H1 (cell line): ENCODE data around the gene SHISAL1. TPM values are rescaled to one million over a fixed set of nuclear protein-coding genes. Genes with fewer than 3 reads are reported as not detected.

Experiments
- BCL11A ChIP-seq, 2 experiments: IDR thresholded peaks; one replicate each; pipeline ENCODE4 v1.6.1; 2011; ENCODE audit warnings: low read depth in 2 of 2, low read length in 2 of 2, mild to moderate bottlenecking in 2 of 2
- CHD7 ChIP-seq: fragments of 300-600 bp; sonication (generic); IDR thresholded peaks from 2 replicates; pipeline ENCODE4 v1.7.1; 2012; ENCODE audit warnings: low read length, moderate library complexity, mild to moderate bottlenecking, inconsistent platforms; ENCODE audit not compliant: insufficient replicate concordance
- KDM4A ChIP-seq: IDR thresholded peaks from one replicate; pipeline ENCODE4 v1.7.1; 2012; ENCODE audit warnings: low read depth, mild to moderate bottlenecking, moderate library complexity, low read length, inconsistent platforms; ENCODE audit not compliant: severe bottlenecking
- POLR2A ChIP-seq, 2 experiments: IDR thresholded peaks; 1 replicate in 1 of 2; 2 replicates in 1 of 2; pipeline ENCODE4 v1.6.1; 2011; ENCODE audit warnings: low read depth in 2 of 2, low read length in 2 of 2, mild to moderate bottlenecking in 2 of 2; ENCODE audit errors: control extremely low read depth in 1 of 2
- TCF12 ChIP-seq: IDR thresholded peaks from 2 replicates; pipeline ENCODE4 v1.6.1; 2011; ENCODE audit warnings: low read depth, mild to moderate bottlenecking, low read length
- ZNF274 ChIP-seq: IDR thresholded peaks from 2 replicates; pipeline ENCODE4 v1.7.0; 2012; ENCODE audit warnings: low read length, borderline replicate concordance; ENCODE audit errors: extremely low read depth
- polyA plus RNA-seq, 7 experiments: library from polyadenylated mRNA; depleted of rRNA in 3 of 7; stranded (reverse) in 5 of 7; unstranded in 2 of 7; fragments of >200 nt in 5 of 7; fragments of 200-250 nt in 2 of 7; gene quantifications; 1 replicate in 5 of 7; 2 replicates in 1 of 7; 4 replicates in 1 of 7; pipeline versions ENCODE4 v1.2.1 to v1.2.3, GENCODE V29; 2011 to 2013; ENCODE audit warnings: missing spikeins in 2 of 7, mixed read lengths in 2 of 7
- total RNA-seq: library from RNA; stranded (reverse); fragmentation: NEBNext Ultra II Directional; extraction: Animal tissue kit (Norgen Biotek cat#: 25700); gene quantifications from 2 replicates; pipeline ENCODE4 v1.2.1, GENCODE V29; 2021

SHISAL1 gene
- total and polyA plus RNA-seq, 2 of the 8 experiments (the other 6 are each of a cell fraction or from before 2014, with no cell fraction given) = 3.7 to 5.8 TPM

- TF ChIP-seq CHD7 (no peak), POLR2A (IDR thresholded peaks at IDR 0.05; ENCODE audit: control extremely low read depth in 1 of 2, low read depth in 2 of 2, low read length in 2 of 2) (no peak), ZNF274 (no peak), KDM4A (no peak), BCL11A (IDR thresholded peaks at IDR 0.05; ENCODE audit: low read depth in 2 of 2, low read length in 2 of 2) (no peak), TCF12 (no peak)
Measured at GRCh38 chr22:44328326-44328725, 15.6 kb upstream of the SHISAL1 start (continued).
